ENCODE results near the gene DNASE1L2.
"Not testable (repeated sequence)": the region's sequence is repeated elsewhere in the genome, so short reads cannot be mapped to it uniquely, and the experiment has no call there.

The DNASE1L2 gene

DNA sequence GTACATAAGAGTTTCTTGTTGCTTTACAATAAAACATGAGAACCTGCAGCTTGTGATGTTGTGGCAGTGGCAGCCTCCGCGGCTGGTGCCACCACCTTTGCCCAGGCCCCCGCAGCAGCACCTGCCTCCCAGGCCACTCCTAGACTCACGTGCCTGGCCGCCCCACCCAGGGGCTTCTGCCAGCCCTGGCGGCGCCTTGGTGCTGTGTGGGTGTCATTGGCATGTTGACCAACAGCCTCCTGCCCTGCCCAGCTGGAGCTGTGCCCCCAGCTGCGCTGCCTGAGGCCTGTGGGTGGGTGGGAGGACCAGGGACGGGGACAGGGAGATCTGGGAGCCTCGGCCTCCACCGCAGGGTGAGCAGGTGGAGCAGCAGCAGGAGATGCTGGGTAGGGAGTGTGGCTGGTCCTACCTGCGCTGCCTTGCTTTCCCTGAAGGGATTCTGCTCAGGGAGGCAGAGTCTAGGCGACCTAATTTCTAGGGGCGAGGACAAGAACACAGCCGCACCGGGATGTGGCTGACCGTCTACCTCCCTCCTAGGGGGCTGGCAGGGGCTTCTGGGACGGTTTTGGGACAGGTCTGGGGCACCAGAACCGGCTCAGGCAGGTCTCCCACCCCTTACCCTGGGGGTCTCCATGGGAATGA, 428 bp upstream of the DNASE1L2 start:
- TF ChIP-seq, protein P1, sequence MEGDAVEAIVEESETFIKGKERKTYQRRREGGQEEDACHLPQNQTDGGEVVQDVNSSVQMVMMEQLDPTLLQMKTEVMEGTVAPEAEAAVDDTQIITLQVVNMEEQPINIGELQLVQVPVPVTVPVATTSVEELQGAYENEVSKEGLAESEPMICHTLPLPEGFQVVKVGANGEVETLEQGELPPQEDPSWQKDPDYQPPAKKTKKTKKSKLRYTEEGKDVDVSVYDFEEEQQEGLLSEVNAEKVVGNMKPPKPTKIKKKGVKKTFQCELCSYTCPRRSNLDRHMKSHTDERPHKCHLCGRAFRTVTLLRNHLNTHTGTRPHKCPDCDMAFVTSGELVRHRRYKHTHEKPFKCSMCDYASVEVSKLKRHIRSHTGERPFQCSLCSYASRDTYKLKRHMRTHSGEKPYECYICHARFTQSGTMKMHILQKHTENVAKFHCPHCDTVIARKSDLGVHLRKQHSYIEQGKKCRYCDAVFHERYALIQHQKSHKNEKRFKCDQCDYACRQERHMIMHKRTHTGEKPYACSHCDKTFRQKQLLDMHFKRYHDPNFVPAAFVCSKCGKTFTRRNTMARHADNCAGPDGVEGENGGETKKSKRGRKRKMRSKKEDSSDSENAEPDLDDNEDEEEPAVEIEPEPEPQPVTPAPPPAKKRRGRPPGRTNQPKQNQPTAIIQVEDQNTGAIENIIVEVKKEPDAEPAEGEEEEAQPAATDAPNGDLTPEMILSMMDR (IDR thresholded peaks at IDR 0.05; ENCODE audit: low read depth, low read length, missing control alignments), result no peak
- H3K4me3 ChIP-seq (ENCODE audit: low read depth, low read length), result no peak overlapping the region
- no peak for DNase-seq (ENCODE audit: low read depth)

- no peak overlapping the region for H3K4me3 ChIP-seq (ENCODE audit: low read depth, low read length)
- no peak for DNase-seq (ENCODE audit: low read depth)
- TF ChIP-seq, protein P1 (IDR thresholded peaks at IDR 0.05; ENCODE audit: low read depth, low read length, missing control alignments), result no peak
Measured at GRCh38 chr16:2237102-2237482, 848 bp downstream of the DNASE1L2 start.

GRCh38 chr16:2237493-2238149, 1.4 kb downstream of the DNASE1L2 start:
- TF ChIP-seq, protein P1 (IDR thresholded peaks at IDR 0.05; ENCODE audit: low read depth, low read length, missing control alignments), result no peak
- H3K4me3 ChIP-seq (ENCODE audit: low read depth, low read length), result no peak overlapping the region
- DNase-seq (ENCODE audit: low read depth), result no peak

DNA sequence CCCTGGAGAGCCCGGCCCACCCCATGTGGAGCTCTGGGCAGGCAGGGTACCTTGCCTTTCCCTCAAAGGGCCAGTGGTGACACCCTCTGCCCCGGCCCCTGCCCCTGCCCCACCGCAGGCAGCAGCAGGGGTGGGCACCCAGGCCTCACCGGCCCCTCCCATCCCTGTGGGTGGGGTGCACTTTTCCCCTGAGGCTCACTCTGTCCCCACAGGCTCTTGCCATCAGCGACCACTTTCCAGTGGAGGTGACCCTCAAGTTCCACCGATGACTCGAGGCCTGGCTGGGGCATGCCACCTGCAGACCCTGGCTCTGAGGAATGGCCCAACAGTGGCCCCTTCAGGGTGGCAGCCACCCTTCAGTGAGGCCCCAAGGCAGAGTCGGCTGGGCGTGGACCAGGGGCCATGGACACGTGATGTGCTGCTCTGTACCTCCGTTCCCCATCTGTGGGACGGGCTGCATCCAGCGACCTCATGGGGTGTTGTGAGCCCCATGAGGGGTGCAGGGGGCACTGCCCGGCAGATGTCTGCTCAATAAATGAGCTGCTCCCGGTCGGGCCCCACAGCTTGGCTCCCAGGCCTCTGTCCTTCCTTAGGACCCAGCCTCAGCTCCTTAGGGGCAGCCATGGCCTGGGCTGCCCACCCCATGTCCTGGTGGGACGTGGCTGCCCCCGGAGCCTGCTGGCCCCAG, 2.0 kb downstream of the DNASE1L2 start:
- H3K4me3 ChIP-seq (ENCODE audit: low read depth, low read length), result no peak overlapping the region
- TF ChIP-seq, protein P1 (IDR thresholded peaks at IDR 0.05; ENCODE audit: low read depth, low read length, missing control alignments), result no peak
- DNase-seq (ENCODE audit: low read depth), result no peak

- TF ChIP-seq, protein P1 (IDR thresholded peaks at IDR 0.05; ENCODE audit: low read depth, low read length, missing control alignments), result no peak
- no peak for DNase-seq (ENCODE audit: low read depth)
- H3K4me3 ChIP-seq (ENCODE audit: low read depth, low read length), result no peak overlapping the region
Measured at GRCh38 chr16:2238838-2239675, 2.8 kb downstream of the DNASE1L2 start.

GRCh38 chr16:2240331-2240730, 4.1 kb downstream of the DNASE1L2 start:
- not testable (repeated sequence) for H3K4me3 ChIP-seq (ENCODE audit: low read depth, low read length); DNase-seq (ENCODE audit: low read depth)

DNA sequence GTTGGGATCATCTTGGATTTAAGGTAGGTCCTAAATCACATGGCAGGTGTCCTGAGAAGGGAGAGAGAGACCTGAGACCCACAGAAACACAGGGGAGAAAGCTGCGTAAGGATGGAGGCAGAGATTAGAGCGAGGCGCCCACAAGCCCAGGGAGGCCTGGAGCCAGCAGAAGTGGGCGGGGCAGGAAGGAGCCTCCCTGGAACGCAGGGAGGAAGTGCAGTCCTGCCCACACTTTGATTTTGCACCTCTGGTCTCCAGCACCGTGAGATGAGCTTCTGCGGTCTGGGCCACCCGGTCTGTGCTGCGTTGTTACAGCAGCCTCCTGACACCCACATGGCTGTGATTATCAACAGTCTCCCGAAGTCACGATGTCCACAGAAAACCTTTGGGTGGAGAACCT, 6.4 kb downstream of the DNASE1L2 start:
- TF ChIP-seq, protein P1 (IDR thresholded peaks at IDR 0.05; ENCODE audit: low read depth, low read length, missing control alignments), result no peak
- no peak for DNase-seq (ENCODE audit: low read depth)
- H3K4me3 ChIP-seq (ENCODE audit: low read depth, low read length), result no peak overlapping the region
